ENCODE measurements around the gene SLC22A5. TPM values are rescaled to one million over a fixed set of nuclear protein-coding genes. Genes with fewer than 3 reads are reported as not detected.

Gene SLC22A5
- polyA plus RNA-seq, 4 donors: 41.5 to 54.5 (median 43.5) TPM

- no peak for DNase-seq (ENCODE audit: low read depth in 4 of 4, low spot score in 3 of 4)
These were observed 70.1 kb downstream of the SLC22A5 start for GRCh38 chr5:132439521-132440089.

- DNase-seq (ENCODE audit: low read depth in 4 of 4, low spot score in 3 of 4): no peak
These were observed 74.6 kb downstream of the SLC22A5 start for GRCh38 chr5:132444061-132444460.

Other genes with a start within 250 kb of the SLC22A5 start
- 10 to 100 TPM; 26.9 to 39.9 (median 28.7) TPM for gene P4HA2, start 141.9 kb upstream of the SLC22A5 start, polyA plus RNA-seq (ENCODE audit: insufficient read length in 4 of 4)
- 10 to 100 TPM; 13.1 to 19.5 (median 14.8) TPM for gene PDLIM4, start 112.0 kb upstream of the SLC22A5 start, polyA plus RNA-seq (ENCODE audit: insufficient read length in 4 of 4)
- gene SLC22A4, start 75.3 kb upstream of the SLC22A5 start, polyA plus RNA-seq (ENCODE audit: insufficient read length in 4 of 4): 1 to 10 TPM; 4.2 to 6.6 (median 6.3) TPM
- 10 to 100 TPM; 16.1 to 20.2 (median 18.9) TPM for gene IRF1, start 121.1 kb downstream of the SLC22A5 start, polyA plus RNA-seq (ENCODE audit: insufficient read length in 4 of 4)
- under 1 TPM in 2 of 4 donors, not detected in 2; 0.18 to 0.21 TPM for gene IL5, start 173.8 kb downstream of the SLC22A5 start, polyA plus RNA-seq (ENCODE audit: insufficient read length in 4 of 4)
- 10 to 100 TPM; 44.8 to 52.0 (median 48.5) TPM for gene RAD50, start 187.3 kb downstream of the SLC22A5 start, polyA plus RNA-seq (ENCODE audit: insufficient read length in 4 of 4)

Measured in right renal pelvis (tissue), 4 donors.